DND-41 (cell line): ENCODE data around the gene CDC37L1.

Experiments used
- EZH2 ChIP-seq: IDR thresholded peaks from 3 replicates; pipeline ENCODE4 v1.6.1; 2012; ENCODE audit warnings: borderline replicate concordance, low read depth, mild to moderate bottlenecking, moderate library complexity, low read length, inconsistent platforms; ENCODE audit not compliant: severe bottlenecking
- TF ChIP-seq, protein P1 (sequence below): IDR thresholded peaks from 2 replicates; pipeline ENCODE4 v1.5.1; 2012; ENCODE audit warnings: borderline replicate concordance, low read length, moderate library complexity, mild to moderate bottlenecking; ENCODE audit not compliant: poor library complexity, severe bottlenecking; ENCODE audit errors: extremely low read depth

DNA sequence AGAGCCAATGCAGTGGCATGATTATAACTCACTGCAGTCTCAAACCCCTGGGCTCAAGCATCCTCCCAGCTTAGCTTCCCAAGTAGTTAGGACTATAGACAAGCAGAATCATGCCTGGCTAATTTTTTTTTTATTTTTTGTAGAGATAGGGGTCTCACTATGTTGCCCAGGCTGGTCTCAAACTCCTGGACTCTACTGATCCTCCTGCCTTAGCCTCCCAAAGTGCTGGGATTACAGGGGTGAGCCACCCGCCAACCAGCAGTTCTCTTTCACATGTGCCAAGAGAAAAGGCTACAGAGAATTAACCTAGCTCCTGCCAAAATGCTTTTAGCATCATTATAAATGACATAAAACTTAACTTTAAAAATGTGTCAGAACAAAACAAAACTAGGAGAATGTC, 53.5 kb downstream of the CDC37L1 start:
- TF ChIP-seq, protein P1, sequence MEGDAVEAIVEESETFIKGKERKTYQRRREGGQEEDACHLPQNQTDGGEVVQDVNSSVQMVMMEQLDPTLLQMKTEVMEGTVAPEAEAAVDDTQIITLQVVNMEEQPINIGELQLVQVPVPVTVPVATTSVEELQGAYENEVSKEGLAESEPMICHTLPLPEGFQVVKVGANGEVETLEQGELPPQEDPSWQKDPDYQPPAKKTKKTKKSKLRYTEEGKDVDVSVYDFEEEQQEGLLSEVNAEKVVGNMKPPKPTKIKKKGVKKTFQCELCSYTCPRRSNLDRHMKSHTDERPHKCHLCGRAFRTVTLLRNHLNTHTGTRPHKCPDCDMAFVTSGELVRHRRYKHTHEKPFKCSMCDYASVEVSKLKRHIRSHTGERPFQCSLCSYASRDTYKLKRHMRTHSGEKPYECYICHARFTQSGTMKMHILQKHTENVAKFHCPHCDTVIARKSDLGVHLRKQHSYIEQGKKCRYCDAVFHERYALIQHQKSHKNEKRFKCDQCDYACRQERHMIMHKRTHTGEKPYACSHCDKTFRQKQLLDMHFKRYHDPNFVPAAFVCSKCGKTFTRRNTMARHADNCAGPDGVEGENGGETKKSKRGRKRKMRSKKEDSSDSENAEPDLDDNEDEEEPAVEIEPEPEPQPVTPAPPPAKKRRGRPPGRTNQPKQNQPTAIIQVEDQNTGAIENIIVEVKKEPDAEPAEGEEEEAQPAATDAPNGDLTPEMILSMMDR: no peak
- TF ChIP-seq EZH2: no peak
